ENCODE measurements around the gene OXSR1. TPM values are rescaled to one million over a fixed set of nuclear protein-coding genes. Genes with fewer than 3 reads are reported as not detected.

The OXSR1 gene
- total RNA-seq, 1 donor from 2014 or later: 32.7 TPM

DNA sequence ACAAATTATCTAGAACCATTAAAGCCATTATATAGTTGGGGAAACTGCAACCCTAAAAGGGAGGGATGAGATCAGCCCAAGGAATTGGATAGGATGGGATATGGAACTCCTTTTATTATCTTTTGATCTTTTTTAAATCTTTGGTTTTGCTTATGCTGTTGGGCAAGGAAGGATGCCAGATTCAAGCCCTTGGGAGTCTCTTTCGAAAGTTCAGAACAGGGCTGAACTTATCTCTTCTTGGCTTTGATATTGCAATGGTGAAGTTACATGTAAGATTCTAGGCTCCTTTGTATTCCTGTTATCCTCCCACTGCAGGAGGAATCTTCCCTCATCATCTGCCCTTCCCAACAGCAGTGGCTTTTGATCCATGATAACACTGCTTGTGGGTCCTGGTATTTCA, 90.3 kb downstream of the OXSR1 start:
- H3K36me3 ChIP-seq: peaks cover 36% of the 10 kb centered on the region
- no peaks in the 10 kb centered on the region for H3K9me3 ChIP-seq
- DNase-seq: no peak
- H3K4me1 ChIP-seq: no peaks in the 10 kb centered on the region
- no peak for ATAC-seq
- H3K4me3 ChIP-seq: no peak overlapping the region
- H3K27ac ChIP-seq: no peak overlapping the region
- intact Hi-C loops (cut with DNase I): no loop called here
- TF ChIP-seq, protein P1, sequence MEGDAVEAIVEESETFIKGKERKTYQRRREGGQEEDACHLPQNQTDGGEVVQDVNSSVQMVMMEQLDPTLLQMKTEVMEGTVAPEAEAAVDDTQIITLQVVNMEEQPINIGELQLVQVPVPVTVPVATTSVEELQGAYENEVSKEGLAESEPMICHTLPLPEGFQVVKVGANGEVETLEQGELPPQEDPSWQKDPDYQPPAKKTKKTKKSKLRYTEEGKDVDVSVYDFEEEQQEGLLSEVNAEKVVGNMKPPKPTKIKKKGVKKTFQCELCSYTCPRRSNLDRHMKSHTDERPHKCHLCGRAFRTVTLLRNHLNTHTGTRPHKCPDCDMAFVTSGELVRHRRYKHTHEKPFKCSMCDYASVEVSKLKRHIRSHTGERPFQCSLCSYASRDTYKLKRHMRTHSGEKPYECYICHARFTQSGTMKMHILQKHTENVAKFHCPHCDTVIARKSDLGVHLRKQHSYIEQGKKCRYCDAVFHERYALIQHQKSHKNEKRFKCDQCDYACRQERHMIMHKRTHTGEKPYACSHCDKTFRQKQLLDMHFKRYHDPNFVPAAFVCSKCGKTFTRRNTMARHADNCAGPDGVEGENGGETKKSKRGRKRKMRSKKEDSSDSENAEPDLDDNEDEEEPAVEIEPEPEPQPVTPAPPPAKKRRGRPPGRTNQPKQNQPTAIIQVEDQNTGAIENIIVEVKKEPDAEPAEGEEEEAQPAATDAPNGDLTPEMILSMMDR (IDR thresholded peaks at IDR 0.05): no peak
- no peaks in the 10 kb centered on the region for H3K27me3 ChIP-seq

DNA sequence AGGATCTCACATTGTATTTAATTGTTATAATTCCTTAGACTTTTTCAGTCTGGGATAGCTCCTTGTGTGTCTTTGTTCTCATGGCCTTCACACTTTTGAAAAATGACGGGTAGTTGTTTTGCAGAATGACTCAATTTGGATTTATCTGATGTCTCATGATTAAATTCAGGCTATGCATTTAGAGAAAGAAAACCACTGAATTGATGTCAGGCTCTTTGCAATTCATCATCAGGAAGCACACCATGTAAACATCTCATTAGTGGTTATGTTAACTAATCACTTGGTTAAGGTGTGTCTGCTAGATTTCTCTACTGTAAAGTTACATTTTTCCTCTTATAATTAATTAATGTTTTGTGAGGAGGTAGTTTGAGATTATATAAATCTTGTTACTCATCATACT, 92.2 kb downstream of the OXSR1 start:
- H3K27me3 ChIP-seq: no peaks in the 10 kb centered on the region
- TF ChIP-seq, protein P1 (IDR thresholded peaks at IDR 0.05): no peak
- no peaks in the 10 kb centered on the region for H3K4me1 ChIP-seq
- ATAC-seq (no peak), DNase-seq (no peak)
- intact Hi-C loops (cut with DNase I): no loop called here
- peaks cover 17% of the 10 kb centered on the region for H3K36me3 ChIP-seq
- no peak overlapping the region for H3K27ac ChIP-seq
- H3K9me3 ChIP-seq: no peaks in the 10 kb centered on the region
- H3K4me3 ChIP-seq: no peak overlapping the region

DNA sequence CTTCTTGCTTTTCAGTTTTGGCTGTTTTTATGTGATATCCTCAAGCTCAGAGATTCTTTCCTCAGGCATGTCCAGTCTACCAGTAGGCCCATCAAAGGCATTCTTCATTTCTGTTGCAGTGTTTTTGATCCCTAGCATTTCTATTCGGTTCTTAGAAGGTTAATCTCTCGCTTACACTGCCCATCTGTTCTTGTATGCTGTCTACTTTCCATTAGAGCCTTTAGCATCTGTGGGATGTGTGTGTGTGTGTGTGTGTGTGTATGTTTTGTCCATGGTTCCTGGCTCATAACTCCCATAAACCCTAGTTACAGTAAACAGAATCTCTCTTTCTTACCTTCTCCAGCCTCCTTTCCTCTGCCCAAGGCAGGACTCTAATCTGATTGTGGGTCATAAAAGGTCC, 95.1 kb downstream of the OXSR1 start:
- no peak for ATAC-seq
- intact Hi-C loops (cut with DNase I): no loop called here
- no peaks in the 10 kb centered on the region for H3K4me1 ChIP-seq

DNA sequence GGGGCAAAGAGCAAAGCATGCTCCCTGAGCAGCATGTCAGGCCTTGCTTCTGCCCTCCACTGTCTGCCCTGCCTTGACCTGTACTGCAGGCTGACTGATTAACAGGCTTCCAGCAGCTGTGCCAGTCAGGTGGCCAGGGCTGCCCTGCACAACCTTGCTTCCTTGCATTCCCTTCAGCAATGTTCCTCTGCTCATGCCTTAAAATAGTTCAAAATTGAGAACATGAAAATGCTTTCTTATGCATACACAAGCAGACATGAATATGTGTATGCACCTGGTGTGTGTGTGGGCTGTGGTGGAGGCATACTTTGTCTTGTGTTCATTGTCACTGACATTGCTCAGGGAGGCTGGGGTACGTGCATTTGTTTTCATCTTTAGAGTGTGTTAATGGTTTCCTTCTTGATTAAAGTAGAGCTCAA, 99.0 kb downstream of the OXSR1 start:
- no peaks in the 10 kb centered on the region for H3K36me3 ChIP-seq
- H3K4me1 ChIP-seq: no peaks in the 10 kb centered on the region
- no peak overlapping the region for H3K4me3 ChIP-seq
- DNase-seq (no peak), ATAC-seq (peak; percentile 35)
- H3K27me3 ChIP-seq: no peaks in the 10 kb centered on the region
- no peak overlapping the region for H3K27ac ChIP-seq
- intact Hi-C loops (cut with DNase I): no loop called here
- H3K9me3 ChIP-seq: no peaks in the 10 kb centered on the region
- TF ChIP-seq, protein P1 (IDR thresholded peaks at IDR 0.05): no peak

More for the DNA sequence above, 95.1 kb downstream of the OXSR1 start:
- Histone ChIP-seq H3K27me3 (no peaks in the 10 kb centered on the region), H3K9me3 (no peaks in the 10 kb centered on the region), H3K36me3 (no peaks in the 10 kb centered on the region), H3K4me3 (no peak overlapping the region), H3K27ac (no peak overlapping the region)
- no peak for DNase-seq
- TF ChIP-seq, protein P1 (IDR thresholded peaks at IDR 0.05): no peak

DNA sequence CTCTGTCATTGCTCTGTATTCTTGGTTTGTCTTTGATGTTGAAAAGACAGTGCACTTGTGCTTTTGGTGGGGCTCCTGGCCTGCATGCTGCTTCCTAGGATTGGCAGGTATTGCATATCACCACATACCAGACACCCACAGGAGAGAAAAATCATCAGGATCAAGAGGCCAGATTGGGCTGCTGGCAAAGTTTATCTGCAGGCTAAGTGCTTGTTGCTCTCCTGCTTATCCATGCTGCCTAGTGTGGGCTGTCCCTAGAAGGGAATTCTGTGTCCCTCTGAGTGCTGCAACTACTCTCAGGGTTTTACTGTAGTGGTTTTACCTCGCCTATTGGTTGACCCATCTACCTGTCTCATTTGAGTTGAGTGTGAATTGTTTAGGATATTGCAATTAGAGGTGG, 99.4 kb downstream of the OXSR1 start:
- H3K36me3 ChIP-seq: no peaks in the 10 kb centered on the region
- H3K27ac ChIP-seq: no peak overlapping the region

More for the DNA sequence above, 99.4 kb downstream of the OXSR1 start:
- Histone ChIP-seq H3K4me1 (no peaks in the 10 kb centered on the region), H3K9me3 (no peaks in the 10 kb centered on the region), H3K27me3 (no peaks in the 10 kb centered on the region), H3K4me3 (no peak overlapping the region)
- intact Hi-C loops (cut with DNase I): no loop called here
- DNase-seq (no peak), ATAC-seq (no peak)
- TF ChIP-seq, protein P1 (IDR thresholded peaks at IDR 0.05): no peak
